GM19099 (cell line): ENCODE data around the gene ATL1.

Experiments used
- POLR2A ChIP-seq: IDR thresholded peaks from 3 replicates; pipeline ENCODE4 v1.6.1; 2011; ENCODE audit warnings: low read depth; ENCODE audit not compliant: insufficient read length; ENCODE audit errors: extremely low read depth

The ATL1 gene

DNA sequence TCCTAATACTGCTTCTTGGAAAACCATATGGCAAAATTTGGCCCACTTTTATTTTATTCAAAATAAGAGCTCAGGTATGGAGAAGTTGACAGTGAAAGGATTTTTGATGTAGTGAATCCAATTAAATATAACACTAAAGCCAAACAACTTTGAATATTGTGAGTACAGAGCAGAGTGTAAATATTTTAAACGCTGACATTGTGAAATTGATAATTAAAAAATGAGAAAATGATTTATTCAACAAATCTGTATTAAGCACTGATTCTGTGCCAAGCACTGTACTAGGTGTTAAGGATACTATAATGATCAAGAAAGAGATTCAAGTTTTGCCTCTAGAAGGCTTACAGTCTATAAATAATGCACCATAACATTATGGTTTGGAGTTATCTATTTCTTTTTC, 50.5 kb downstream of the ATL1 start:
- no peak for TF ChIP-seq POLR2A

DNA sequence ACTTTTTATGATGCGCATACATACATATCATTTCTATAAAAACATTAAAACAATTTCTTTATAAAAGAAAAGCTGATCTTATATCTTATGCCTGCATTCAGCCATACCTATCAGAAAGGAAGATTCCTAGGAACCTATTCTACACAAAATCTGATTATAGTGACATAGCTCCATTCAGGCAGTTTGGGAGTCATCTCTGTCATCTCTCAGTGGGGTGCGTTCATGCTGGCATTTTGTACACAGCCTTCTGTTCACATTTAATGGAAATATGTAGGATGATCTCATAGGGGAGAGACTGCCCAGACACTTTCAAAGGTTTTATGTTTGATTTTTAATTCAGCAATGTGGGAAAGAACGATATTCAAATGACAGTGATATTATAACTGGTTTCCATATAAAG, 52.9 kb downstream of the ATL1 start:
- no peak for TF ChIP-seq POLR2A

DNA sequence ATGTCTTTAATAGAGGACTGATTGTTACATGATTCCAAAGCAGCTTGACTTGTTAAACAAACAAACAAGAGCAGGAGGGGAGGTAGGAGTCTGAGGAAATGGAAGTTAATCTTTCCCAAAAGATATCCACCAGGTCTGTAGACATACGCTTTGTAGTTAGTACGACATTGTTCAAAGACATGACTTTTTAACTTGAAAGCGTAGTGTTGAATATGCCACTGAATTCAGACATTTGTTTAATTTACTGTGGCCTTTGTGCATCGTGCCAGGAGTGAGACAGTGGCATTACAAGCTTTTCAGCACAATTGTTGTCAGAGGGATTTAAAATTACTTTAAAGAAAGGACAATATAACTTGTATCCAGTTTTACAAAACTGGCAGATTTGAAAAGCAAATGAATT, 55.1 kb downstream of the ATL1 start:
- TF ChIP-seq POLR2A: no peak

DNA sequence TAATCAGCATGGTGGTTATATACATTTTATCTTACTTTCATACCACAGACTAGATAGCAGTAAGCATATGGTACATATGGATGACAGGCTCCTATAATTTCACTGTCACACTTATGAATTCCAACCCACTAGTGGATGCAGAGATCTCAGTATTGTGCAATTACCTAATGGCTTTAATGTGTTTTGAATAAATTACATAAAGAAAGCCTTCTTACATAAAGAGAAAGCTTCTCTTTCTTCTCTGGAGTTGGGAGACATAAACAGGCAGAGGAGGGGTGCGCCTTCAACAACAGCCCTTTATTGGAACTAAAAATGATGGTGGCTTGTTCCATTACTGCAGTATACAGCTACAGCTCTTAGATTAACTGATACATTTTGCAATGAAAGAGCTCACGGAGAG, 55.6 kb downstream of the ATL1 start:
- TF ChIP-seq POLR2A: no peak

DNA sequence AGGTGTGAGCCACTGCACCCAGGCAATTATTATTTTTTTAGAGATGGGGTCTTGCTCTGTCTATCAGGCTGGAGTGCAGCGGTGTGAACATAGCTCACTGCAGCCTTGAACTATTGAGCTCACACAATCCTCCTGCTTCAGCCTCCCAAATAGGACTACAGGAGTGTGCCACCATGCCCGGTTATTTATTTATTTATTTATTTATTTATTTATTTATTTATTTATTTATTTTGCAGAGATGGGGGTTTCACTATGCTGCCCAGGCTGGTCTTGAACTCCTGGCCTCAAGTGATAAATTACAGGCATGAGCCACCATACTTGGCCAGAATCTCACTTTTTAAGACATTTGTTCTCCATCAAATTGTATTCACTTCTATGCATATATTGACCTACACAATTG, 56.3 kb downstream of the ATL1 start:
- no peak for TF ChIP-seq POLR2A

DNA sequence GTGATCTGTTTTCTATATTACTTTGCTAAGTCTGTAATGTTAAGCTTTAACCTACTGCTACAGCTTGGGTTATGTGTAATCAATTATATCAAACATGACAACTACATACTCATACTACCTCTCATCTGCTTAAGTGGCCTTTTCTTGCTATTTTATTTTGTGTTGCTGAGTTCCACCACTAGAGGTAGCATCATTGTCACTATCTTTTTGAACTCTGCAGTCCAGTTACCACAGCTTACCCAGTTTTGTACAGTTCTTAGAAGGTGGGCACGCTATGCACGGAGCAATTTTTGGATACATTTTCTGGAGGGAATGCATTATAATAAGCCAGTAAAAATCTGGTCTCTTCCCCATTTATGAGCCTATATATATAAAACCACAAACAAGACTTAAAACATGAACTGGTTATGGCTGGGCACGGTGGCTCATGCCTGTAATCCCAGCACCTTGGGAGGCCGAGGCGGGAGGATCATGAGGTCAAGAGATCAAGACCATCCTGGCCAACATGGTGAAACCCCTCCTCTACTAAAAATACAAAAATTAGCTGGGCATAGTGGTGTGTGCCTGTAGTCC, 59.7 kb downstream of the ATL1 start:
- TF ChIP-seq POLR2A: no peak

DNA sequence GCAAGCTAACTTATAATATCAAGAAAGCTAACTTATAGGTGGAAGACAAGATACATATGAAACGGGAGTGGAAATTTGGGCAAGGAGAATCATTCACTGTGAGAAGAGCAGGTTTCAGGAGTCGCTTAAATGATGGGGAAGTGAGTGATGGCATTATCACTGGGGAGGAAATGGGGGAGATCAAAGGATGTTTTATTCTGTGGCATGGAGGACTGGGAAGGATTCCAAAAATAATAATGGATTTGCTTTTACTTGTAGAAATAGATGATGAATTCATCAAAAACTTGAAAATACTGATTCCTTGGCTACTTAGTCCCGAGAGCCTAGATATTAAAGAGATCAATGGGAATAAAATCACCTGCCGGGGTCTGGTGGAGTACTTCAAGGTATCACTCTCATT, 60.4 kb downstream of the ATL1 start:
- no peak for TF ChIP-seq POLR2A

DNA sequence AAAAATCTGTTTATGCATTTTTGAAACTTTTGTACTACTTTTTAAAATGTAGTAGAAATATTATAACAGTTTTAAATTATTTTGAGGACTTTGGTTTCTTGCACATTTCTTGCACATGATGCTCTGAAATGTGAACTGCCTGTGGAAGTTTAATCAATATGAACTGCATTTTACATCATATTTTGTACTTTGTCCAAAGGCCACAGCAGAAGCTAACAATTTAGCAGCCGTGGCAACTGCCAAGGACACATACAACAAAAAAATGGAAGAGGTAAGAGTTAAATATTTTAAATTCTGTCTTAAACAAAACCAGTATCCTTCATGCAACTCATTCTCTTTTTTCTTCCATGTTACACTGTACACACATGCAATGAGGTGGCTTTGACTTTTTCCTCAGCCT, 63.0 kb downstream of the ATL1 start:
- no peak for TF ChIP-seq POLR2A

DNA sequence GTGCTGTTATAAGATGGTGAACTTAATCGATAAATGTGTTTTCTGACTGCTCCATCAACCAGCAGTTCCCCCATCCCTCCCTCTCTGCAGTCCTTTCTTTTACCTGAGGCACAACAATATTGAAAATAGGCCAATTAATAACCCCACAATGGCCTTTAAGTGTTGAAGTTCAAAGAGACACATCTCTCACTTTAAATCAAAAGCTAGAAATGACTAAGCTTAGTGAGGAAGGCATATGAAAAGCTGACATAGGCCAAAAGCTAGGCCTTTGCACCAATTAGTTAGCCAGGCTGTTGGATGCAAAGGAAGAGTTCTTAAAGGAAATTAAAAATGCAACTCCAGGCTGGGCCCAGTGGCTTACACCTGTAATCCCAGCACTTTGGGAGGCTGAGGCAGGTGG, 64.5 kb downstream of the ATL1 start:
- TF ChIP-seq POLR2A: no peak

DNA sequence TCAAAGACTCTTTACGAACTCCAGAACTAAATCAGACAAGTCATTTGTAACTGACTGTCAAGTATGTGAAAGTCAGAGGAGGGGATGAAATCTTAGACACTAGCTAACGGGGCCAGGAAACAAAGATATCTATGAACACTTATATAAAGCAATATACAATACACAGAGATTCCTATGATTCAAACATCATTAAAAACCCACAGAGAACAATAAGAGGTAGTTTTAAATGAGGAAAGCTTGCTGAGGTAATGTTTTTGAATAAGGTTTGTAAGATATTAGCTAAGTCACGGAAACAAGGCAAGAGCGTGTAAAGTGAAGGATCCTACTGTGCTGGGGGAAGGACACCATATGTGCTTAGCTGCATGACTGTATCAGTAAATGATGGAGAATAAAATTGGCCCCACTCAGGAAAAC, 71.5 kb downstream of the ATL1 start:
- TF ChIP-seq POLR2A: no peak

DNA sequence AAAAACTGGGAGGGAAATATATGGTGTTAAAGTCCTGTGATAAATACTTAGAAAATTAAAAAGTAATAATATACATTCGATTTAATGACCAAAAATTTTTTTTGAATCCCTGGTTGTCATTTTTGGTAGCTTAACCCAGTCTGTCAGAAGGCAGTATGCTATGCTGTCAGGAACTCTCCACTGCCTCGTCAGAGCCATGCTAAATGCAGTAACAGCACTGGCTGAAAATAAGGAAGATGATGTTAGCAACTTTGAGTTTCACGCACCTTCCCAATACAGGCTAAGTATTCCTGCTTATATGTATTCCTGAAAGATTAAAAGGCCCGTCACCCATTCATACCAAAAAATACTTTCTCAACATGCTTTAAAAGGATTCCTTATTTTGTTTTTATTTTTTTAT, 74.0 kb downstream of the ATL1 start:
- TF ChIP-seq POLR2A: no peak

DNA sequence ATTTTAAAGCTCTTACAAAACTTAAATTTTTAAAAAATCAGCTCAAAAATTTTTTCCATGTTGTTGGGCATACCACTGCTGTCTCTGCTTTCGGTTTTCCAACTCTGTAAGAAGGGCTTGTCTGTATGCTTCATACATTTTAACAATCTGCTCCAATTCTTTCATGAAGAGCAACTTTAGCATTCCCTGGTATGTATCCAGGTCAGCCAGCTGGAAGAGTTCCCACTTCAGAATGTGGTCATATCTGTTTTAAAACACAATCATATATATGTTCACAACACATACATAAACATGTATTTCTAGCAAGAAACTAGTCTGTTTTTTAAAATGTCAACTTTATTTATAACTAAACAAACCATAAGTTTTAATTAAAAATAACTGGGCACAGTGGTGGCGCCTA, 75.2 kb downstream of the ATL1 start:
- TF ChIP-seq POLR2A: no peak

DNA sequence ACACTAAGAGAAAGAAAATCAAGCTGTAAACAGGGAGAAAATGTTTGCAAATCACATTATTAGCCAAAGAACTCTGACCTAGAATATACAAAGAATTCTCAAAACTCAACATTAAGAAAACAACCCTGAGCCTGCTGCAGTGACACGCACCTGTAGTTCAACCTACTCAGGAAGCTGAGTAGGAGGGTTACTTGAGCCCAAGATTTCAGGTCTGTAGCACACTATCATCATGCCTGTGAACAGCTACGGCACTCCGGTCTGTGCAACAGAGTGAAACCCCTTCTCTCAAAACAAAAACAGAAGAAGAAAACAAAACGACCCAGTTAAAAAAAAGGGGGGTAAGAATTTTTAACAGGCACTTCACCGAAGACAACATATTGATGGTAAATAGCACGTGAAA, 87.3 kb downstream of the ATL1 start:
- TF ChIP-seq POLR2A: no peak

DNA sequence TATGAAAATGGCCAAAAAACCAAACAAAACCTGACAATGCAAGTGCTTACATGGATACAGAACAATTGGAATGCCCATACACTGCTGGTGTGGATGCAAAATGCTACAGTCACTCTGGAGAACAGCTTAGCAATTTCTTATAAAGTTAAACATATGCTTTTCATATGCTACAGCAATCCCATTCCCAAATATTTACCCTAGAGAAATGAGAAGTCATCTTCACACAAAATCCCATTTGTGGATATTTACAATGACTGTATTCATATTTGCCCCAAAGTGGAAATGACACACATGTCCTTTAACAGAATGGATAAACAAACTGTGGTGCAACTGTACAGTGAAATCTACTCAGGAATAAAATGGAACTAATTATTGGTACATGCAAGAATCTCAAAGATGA, 87.8 kb downstream of the ATL1 start:
- TF ChIP-seq POLR2A: no peak

DNA sequence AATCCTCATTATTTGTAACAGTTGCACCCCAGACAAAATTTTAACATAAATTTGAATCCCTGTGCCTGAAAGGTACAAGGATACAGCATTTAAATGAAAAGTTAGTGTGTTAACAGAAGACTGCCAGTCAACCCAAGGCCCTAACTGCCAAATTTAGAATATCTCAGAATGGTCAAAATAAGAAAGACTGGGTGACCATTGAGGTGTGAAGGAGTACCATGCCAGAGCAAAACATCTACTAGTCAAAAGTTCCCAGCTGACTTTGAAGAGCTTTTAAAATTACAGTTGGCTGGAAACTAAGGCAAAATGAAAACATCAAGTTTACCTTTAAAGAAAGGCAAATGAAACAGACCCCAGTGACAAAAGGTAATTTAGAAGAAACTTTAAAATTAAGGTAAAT, 89.7 kb downstream of the ATL1 start:
- TF ChIP-seq POLR2A: no peak

DNA sequence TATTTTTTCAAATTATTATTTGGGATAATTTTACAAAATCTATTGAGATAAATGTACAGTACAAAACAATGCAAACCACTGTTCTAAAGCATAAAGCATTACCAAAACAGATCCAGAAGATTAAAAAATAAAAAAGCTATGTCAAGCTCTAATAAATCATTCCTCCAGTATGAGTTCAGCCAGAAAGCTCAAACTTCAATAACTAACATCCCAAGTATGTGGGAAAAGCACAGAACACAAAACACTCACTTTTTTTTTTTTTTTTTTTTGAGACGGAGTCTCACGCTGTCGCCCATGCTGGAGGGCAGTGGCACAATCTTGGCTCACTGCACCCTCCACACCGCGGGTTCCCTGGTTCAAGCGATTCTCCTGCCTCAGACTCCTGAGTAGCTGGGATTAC, 96.8 kb downstream of the ATL1 start:
- TF ChIP-seq POLR2A: no peak

DNA sequence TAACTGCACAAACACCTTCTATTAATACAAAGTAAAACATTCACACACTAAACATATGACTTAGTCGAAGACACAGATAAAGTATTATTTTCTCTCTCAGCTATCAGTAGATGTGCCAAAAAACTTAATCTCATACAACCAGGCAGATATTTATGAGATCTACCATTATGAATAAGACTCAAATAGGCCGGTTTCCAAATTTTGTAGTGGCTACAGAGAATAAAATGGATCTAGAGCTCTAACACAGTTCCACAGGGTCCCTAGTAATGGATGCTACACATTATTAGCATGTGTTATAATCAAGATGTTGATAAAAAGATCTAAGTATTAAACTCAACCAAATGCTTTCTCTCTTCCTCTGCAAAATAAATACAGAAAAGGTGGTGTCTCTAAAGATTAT, 97.8 kb downstream of the ATL1 start:
- TF ChIP-seq POLR2A: no peak
